ENCODE data around the gene FAM168B.

FAM168B gene

DNA sequence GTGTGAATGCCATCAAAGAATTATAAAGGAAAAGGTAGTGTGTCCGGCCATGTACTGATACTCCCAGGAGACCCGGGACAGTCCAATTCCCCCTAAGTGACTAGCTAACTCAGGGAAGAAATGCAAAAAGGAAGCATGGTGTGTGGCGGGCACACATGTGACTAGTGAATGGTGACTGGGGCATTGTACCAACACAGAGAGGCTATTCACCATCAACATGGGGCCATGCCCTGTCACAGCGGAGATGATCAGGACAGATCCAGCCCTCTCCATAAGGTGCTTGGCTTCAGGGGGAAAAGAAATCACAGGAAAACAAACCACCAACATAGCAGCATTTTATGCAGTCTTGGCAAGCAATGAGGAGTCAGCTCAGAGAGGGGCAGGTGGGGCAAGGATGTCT is 34.3 kb downstream of the FAM168B start:
- H3K27ac ChIP-seq (ENCODE audit: low read depth, low read length, poor library complexity, severe bottlenecking), result no peak overlapping the region
- H3K27me3 ChIP-seq (ENCODE audit: insufficient read depth, low read length), result no peaks in the 10 kb centered on the region
- no peaks in the 10 kb centered on the region for H3K9me2 ChIP-seq (ENCODE audit: low read depth, low read length)
- peaks cover 35% of the 10 kb centered on the region for H3K79me2 ChIP-seq (ENCODE audit: insufficient read depth, low read length)
- H4K20me1 ChIP-seq (ENCODE audit: insufficient read depth, low read length), result 0 out of 2 replicates have a peak, but pooled peaks cover 5% of the 10 kb centered on the region
- TF ChIP-seq EZH2 (IDR thresholded peaks at IDR 0.05; ENCODE audit: borderline replicate concordance, low read length) (no peak), CTCF (IDR thresholded peaks at IDR 0.05; ENCODE audit: low read length) (no peak)
- no peak overlapping the region for H3K9ac ChIP-seq (ENCODE audit: low read length)
- peaks cover 90% of the 10 kb centered on the region for H3K36me3 ChIP-seq (ENCODE audit: insufficient read depth, low read length)
- H3K9me3 ChIP-seq (ENCODE audit: low read length), result no peaks in the 10 kb centered on the region
- no peak overlapping the region for H3K4me3 ChIP-seq (ENCODE audit: low read depth, low read length, poor library complexity, severe bottlenecking)
- H2AFZ ChIP-seq (ENCODE audit: low read length), result no peak overlapping the region
- no peak overlapping the region for H3K4me2 ChIP-seq (ENCODE audit: low read length)
- H3K4me1 ChIP-seq (ENCODE audit: insufficient read depth, low read length, severe bottlenecking), result no peaks in the 10 kb centered on the region
- H3F3A ChIP-seq (ENCODE audit: insufficient read depth, low read length), result no peaks in the 10 kb centered on the region

- Histone ChIP-seq H2AFZ (ENCODE audit: low read length) (no peak overlapping the region), H4K20me1 (ENCODE audit: insufficient read depth, low read length) (0 out of 2 replicates have a peak, but pooled peaks cover 5% of the 10 kb centered on the region), H3K27me3 (ENCODE audit: insufficient read depth, low read length) (no peaks in the 10 kb centered on the region), H3K36me3 (ENCODE audit: insufficient read depth, low read length) (peaks cover 90% of the 10 kb centered on the region), H3K27ac (ENCODE audit: low read depth, low read length, poor library complexity, severe bottlenecking) (no peak overlapping the region), H3F3A (ENCODE audit: insufficient read depth, low read length) (no peaks in the 10 kb centered on the region), H3K9ac (ENCODE audit: low read length) (no peak overlapping the region), H3K79me2 (ENCODE audit: insufficient read depth, low read length) (peaks cover 30% of the 10 kb centered on the region), H3K9me2 (ENCODE audit: low read depth, low read length) (no peaks in the 10 kb centered on the region), H3K4me1 (ENCODE audit: insufficient read depth, low read length, severe bottlenecking) (no peaks in the 10 kb centered on the region), H3K4me2 (ENCODE audit: low read length) (no peak overlapping the region), H3K4me3 (ENCODE audit: low read depth, low read length, poor library complexity, severe bottlenecking) (no peak overlapping the region), H3K9me3 (ENCODE audit: low read length) (no peaks in the 10 kb centered on the region)
- TF ChIP-seq CTCF (IDR thresholded peaks at IDR 0.05; ENCODE audit: low read length) (no peak), EZH2 (IDR thresholded peaks at IDR 0.05; ENCODE audit: borderline replicate concordance, low read length) (no peak)
Measured at GRCh38 chr2:131058214-131058843, 34.9 kb downstream of the FAM168B start.

GRCh38 chr2:131056932-131057287 is 36.4 kb downstream of the FAM168B start:
- H3K36me3 ChIP-seq (ENCODE audit: insufficient read depth, low read length), result peaks cover 90% of the 10 kb centered on the region
- TF ChIP-seq EZH2 (IDR thresholded peaks at IDR 0.05; ENCODE audit: borderline replicate concordance, low read length) (no peak), CTCF (IDR thresholded peaks at IDR 0.05; ENCODE audit: low read length) (no peak)
- H3K27me3 ChIP-seq (ENCODE audit: insufficient read depth, low read length), result no peaks in the 10 kb centered on the region
- H3K9me2 ChIP-seq (ENCODE audit: low read depth, low read length), result no peaks in the 10 kb centered on the region
- H3K79me2 ChIP-seq (ENCODE audit: insufficient read depth, low read length), result peaks cover 19% of the 10 kb centered on the region
- no peak overlapping the region for H3K9ac ChIP-seq (ENCODE audit: low read length)
- H3K4me2 ChIP-seq (ENCODE audit: low read length), result no peak overlapping the region
- no peaks in the 10 kb centered on the region for H3K9me3 ChIP-seq (ENCODE audit: low read length)
- H3K4me3 ChIP-seq (ENCODE audit: low read depth, low read length, poor library complexity, severe bottlenecking), result no peak overlapping the region
- 0 out of 2 replicates have a peak, but pooled peaks cover 5% of the 10 kb centered on the region for H4K20me1 ChIP-seq (ENCODE audit: insufficient read depth, low read length)
- no peaks in the 10 kb centered on the region for H3F3A ChIP-seq (ENCODE audit: insufficient read depth, low read length)
- no peak overlapping the region for H3K27ac ChIP-seq (ENCODE audit: low read depth, low read length, poor library complexity, severe bottlenecking)
- H3K4me1 ChIP-seq (ENCODE audit: insufficient read depth, low read length, severe bottlenecking), result no peaks in the 10 kb centered on the region
- no peak overlapping the region for H2AFZ ChIP-seq (ENCODE audit: low read length)
